AG10803 (cell line): ENCODE measurements around the gene NCEH1.
A peak's percentile ranks its signal among the peaks of the same experiment; 100 is the strongest.

Experiments used
- DNase-seq: peaks from one replicate; pipeline ENCODE4 v3.0.0; 2010; ENCODE audit warnings: low read depth
- H3K4me3 ChIP-seq: 2 replicates; pipeline ENCODE4 v1.5.1; 2011; ENCODE audit warnings: mild to moderate bottlenecking, low read length, control low read depth
- CTCF ChIP-seq: conservative IDR thresholded peaks from 2 replicates; pipeline ENCODE4 v1.5.1; 2011; ENCODE audit warnings: mild to moderate bottlenecking, low read length, control low read depth, inconsistent platforms

The NCEH1 gene

DNA sequence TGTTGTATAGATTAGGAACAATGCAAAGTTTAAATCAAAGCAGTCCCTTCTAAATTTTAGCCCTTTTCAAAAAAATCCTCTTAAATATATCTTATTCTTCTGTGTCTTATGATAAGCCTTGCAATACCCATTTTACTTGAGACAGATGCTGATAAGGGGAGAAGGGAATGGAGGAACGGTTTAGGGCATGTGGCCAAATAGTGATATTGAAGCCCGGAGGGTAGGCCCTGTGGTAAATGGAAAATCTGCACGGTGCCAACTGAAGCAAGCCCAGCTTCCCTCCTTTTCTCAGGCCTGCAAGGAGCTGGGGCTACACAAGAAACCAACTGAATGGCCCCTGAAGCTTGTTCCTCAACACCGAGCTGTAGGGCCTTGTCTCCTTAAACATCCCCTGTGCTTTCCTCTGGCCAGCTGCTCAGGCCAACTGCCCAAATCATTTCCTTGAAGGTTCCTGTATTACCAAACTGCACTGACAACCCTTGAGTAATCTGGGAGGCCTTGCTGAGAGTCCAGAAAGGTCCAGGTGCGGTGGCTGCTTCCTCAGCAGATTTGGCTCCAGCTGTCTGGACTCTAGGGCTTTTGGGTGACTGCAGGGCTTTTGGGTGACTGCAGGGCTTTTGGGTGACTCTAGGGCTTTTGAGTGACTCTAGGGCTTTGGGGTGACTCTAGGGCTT is 67.2 kb downstream of the NCEH1 start:
- no peak for TF ChIP-seq CTCF
- no peak for DNase-seq

DNA sequence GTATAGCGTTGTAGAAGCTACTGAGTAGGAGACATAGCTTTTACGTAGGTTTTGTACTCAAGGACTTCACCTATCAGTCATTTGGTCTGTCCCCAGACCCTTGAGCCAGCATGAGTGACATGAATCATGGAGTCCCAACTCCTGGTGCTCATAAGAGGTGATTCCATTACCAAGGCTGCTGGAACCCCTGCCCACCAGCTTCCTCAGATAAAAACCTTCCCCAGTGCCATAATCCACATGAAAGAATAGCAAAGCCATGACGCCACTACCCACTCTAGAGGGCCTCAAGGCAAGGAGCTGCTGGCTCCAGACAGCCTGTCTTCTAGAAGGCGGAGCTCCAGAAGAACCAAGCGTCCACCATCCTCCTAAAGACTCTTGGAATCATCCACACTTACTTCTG is 69.6 kb downstream of the NCEH1 start:
- H3K4me3 ChIP-seq, result no peak overlapping the region
- DNase-seq, result no peak
- no peak for TF ChIP-seq CTCF

More for the DNA sequence above, 67.2 kb downstream of the NCEH1 start:
- no peak overlapping the region for H3K4me3 ChIP-seq

DNA sequence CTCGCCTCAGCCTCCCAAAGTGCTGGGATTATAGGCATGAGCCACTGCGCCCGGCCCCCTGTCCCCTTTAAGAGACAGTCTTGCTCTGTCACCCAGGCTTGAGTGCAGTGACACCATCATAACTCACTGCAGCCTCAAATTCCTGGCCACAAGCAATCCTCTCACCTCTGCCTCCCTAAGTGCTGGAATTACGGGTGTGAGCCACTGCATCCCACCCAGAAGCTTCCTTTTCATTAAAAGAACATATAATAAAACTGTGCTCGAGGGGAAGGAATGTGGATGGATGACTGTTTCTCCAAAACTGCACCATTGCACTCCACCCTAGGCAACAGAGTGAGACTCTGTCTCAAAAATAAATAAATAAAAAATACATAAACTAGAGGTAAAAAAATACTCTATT is 70.1 kb downstream of the NCEH1 start:
- no peak for DNase-seq
- no peak for TF ChIP-seq CTCF
- H3K4me3 ChIP-seq, result no peak overlapping the region

DNA sequence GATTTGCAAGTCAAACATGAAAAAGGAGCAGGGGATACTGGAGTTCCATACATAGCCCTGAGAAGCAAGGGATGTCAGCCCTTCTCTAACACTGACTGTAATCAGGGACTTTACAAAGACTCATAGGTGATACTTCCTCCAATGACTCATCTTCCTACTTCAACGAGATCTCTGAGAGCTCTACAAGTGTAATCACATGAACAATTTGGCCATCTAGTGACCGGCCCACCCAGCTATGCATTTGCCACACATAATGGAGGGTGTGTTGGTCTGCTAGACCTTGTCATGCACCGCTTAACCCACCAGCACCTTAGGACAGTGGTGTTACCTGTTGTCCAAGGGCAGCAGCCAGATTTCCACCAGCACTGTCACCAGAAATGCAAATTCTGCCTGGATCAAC is 75.3 kb downstream of the NCEH1 start:
- no peak for DNase-seq
- no peak for TF ChIP-seq CTCF
- no peak overlapping the region for H3K4me3 ChIP-seq

GRCh38 chr3:172634948-172635347 is 75.9 kb downstream of the NCEH1 start:
- no peak for DNase-seq
- no peak overlapping the region for H3K4me3 ChIP-seq
- TF ChIP-seq CTCF, result no peak

DNA sequence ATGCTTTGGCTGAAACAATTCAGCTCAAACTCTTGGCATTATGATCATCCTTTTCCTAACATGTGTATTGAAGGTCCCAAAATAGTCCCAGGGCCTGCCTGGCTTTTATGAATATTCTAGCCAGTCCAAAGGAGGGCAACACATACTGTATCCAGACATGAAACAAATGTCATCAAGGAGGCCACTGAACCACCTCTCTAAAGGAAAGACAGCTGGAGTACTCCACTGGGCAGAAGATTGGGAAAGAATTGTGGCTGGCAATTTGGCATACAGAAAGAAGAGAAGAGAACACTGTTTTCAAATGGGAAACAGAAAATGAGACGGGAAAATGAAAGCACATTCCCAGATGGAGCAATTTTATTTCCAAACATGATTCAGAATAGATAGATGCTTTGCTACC is 80.6 kb downstream of the NCEH1 start:
- TF ChIP-seq CTCF, result no peak
- H3K4me3 ChIP-seq, result no peak overlapping the region
- DNase-seq, result peak; percentile 63

- TF ChIP-seq CTCF, result no peak
- peak; percentile 49 for DNase-seq
- H3K4me3 ChIP-seq, result no peak overlapping the region
Observed at GRCh38 chr3:172629470-172629869, 81.4 kb downstream of the NCEH1 start.
